ENCODE data around the gene VANGL2. TPM values are rescaled to one million over a fixed set of nuclear protein-coding genes. Genes with fewer than 3 reads are reported as not detected.
"Not testable (repeated sequence)": the region's sequence is repeated elsewhere in the genome, so short reads cannot be mapped to it uniquely, and the experiment has no call there.

VANGL2 gene
- total RNA-seq, 1 experiment from 2014 or later: 3.4 TPM

GRCh38 chr1:160375788-160376524 lies 24.4 kb upstream of the VANGL2 start:
- Histone ChIP-seq H3K27me3 (replicated peaks; ENCODE audit: control insufficient read depth, insufficient read depth, low read length) (no peaks in the 10 kb centered on the region), H3K9me3 (no peaks in the 10 kb centered on the region), H3K36me3 (ENCODE audit: control insufficient read depth, insufficient read depth, low read length) (no peaks in the 10 kb centered on the region), H3K4me3 (ENCODE audit: low read depth, low read length) (no peak overlapping the region), H3K4me1 (no peaks in the 10 kb centered on the region)
- intact Hi-C loops (cut with micrococcal nuclease; ENCODE audit: unreplicated experiment): loop anchor here (1.0 to 10.0 kb wide), 4 partner anchors 22 to 275 kb away; no protein-coding TSS in a partner anchor
- no peak for TF ChIP-seq CTCF (IDR thresholded peaks at IDR 0.05; ENCODE audit: insufficient read depth in 1 of 2, low read depth in 1 of 2, low read length in 1 of 2, severe bottlenecking in 1 of 2, unreplicated experiment in 1 of 2)
- Mint-ChIP-seq H3K4me3 (ENCODE audit: unreplicated experiment) (no peak overlapping the region), H3K9me3 (ENCODE audit: unreplicated experiment) (no peaks in the 10 kb centered on the region), H3K27ac (ENCODE audit: unreplicated experiment) (no peak overlapping the region), H3K36me3 (ENCODE audit: insufficient read depth, unreplicated experiment) (no peaks in the 10 kb centered on the region), H3K27me3 (ENCODE audit: insufficient read depth, unreplicated experiment) (peaks cover 6% of the 10 kb centered on the region), H3K4me1 (ENCODE audit: low read depth, unreplicated experiment) (peaks cover 13% of the 10 kb centered on the region)
- CTCF ChIA-PET: interaction anchor here (0.9 to 2.4 kb wide), 13 partner anchors 12 to 290 kb away, joined by 3 to 24 read pairs (median 7); no protein-coding TSS in a partner anchor
- no peak for DNase-seq
- POLR2A ChIA-PET: no interaction called here
- BruUV-seq (replicated peaks): no TSS peak

- H3K27ac Mint-ChIP-seq (ENCODE audit: unreplicated experiment): no peak overlapping the region
- Histone ChIP-seq H3K4me3 (ENCODE audit: low read depth, low read length) (no peak overlapping the region), H3K27me3 (replicated peaks; ENCODE audit: control insufficient read depth, insufficient read depth, low read length) (no peaks in the 10 kb centered on the region), H3K9me3 (no peaks in the 10 kb centered on the region), H3K36me3 (ENCODE audit: control insufficient read depth, insufficient read depth, low read length) (no peaks in the 10 kb centered on the region), H3K4me1 (no peaks in the 10 kb centered on the region)
- peak; percentile 67 to 91 for TF ChIP-seq CTCF (IDR thresholded peaks at IDR 0.05; ENCODE audit: insufficient read depth in 1 of 2, low read depth in 1 of 2, low read length in 1 of 2, severe bottlenecking in 1 of 2, unreplicated experiment in 1 of 2)
- no TSS peak for BruUV-seq (replicated peaks)
- H3K4me3 Mint-ChIP-seq (ENCODE audit: unreplicated experiment): no peak overlapping the region
- H3K4me1 Mint-ChIP-seq (ENCODE audit: low read depth, unreplicated experiment): peaks cover 13% of the 10 kb centered on the region
- H3K36me3 Mint-ChIP-seq (ENCODE audit: insufficient read depth, unreplicated experiment): no peaks in the 10 kb centered on the region
- DNase-seq: peak; percentile 51 to 62
- H3K27me3 Mint-ChIP-seq (ENCODE audit: insufficient read depth, unreplicated experiment): peaks cover 6% of the 10 kb centered on the region
- ChIA-PET POLR2A (no interaction called here), CTCF (interaction anchor here (0.6 to 2.4 kb wide), 15 partner anchors 11 to 291 kb away, joined by 3 to 24 read pairs (median 5); no protein-coding TSS in a partner anchor)
- intact Hi-C loops (cut with micrococcal nuclease; ENCODE audit: unreplicated experiment): loop anchor here (1.0 to 10.0 kb wide), 4 partner anchors 22 to 275 kb away; no protein-coding TSS in a partner anchor
- no peaks in the 10 kb centered on the region for H3K9me3 Mint-ChIP-seq (ENCODE audit: unreplicated experiment)
These were observed 23.7 kb upstream of the VANGL2 start for GRCh38 chr1:160376525-160377131.

- no peak for TF ChIP-seq CTCF (IDR thresholded peaks at IDR 0.05; ENCODE audit: insufficient read depth in 1 of 2, low read depth in 1 of 2, low read length in 1 of 2, severe bottlenecking in 1 of 2, unreplicated experiment in 1 of 2)
- no peaks in the 10 kb centered on the region for H3K27me3 ChIP-seq (replicated peaks; ENCODE audit: control insufficient read depth, insufficient read depth, low read length)
- Mint-ChIP-seq H3K27ac (ENCODE audit: unreplicated experiment) (no peak overlapping the region), H3K4me3 (ENCODE audit: unreplicated experiment) (no peak overlapping the region), H3K27me3 (ENCODE audit: insufficient read depth, unreplicated experiment) (peaks cover 9% of the 10 kb centered on the region), H3K36me3 (ENCODE audit: insufficient read depth, unreplicated experiment) (no peaks in the 10 kb centered on the region), H3K4me1 (ENCODE audit: low read depth, unreplicated experiment) (peaks cover 13% of the 10 kb centered on the region), H3K9me3 (ENCODE audit: unreplicated experiment) (no peaks in the 10 kb centered on the region)
- ChIA-PET POLR2A (no interaction called here), CTCF (interaction anchor here (0.6 to 2.4 kb wide), 6 partner anchors 17 to 230 kb away, joined by 4 to 24 read pairs (median 4); no protein-coding TSS in a partner anchor)
- H3K4me1 ChIP-seq: no peaks in the 10 kb centered on the region
- H3K36me3 ChIP-seq (ENCODE audit: control insufficient read depth, insufficient read depth, low read length): no peaks in the 10 kb centered on the region
- no peaks in the 10 kb centered on the region for H3K9me3 ChIP-seq
- intact Hi-C loops (cut with micrococcal nuclease; ENCODE audit: unreplicated experiment): loop anchor here (10.0 kb wide), 1 partner anchor 83 kb away; no protein-coding TSS in a partner anchor
- no peak overlapping the region for H3K4me3 ChIP-seq (ENCODE audit: low read depth, low read length)
- DNase-seq: no peak
- no TSS peak for BruUV-seq (replicated peaks)
These were observed 22.7 kb upstream of the VANGL2 start for GRCh38 chr1:160377585-160378206.

- H3K27ac Mint-ChIP-seq (ENCODE audit: unreplicated experiment); H3K4me3 ChIP-seq (ENCODE audit: low read depth, low read length); H3K36me3 Mint-ChIP-seq (ENCODE audit: insufficient read depth, unreplicated experiment); BruUV-seq (replicated peaks); H3K4me3 Mint-ChIP-seq (ENCODE audit: unreplicated experiment); intact Hi-C loops (cut with micrococcal nuclease; ENCODE audit: unreplicated experiment); H3K27me3 ChIP-seq (replicated peaks; ENCODE audit: control insufficient read depth, insufficient read depth, low read length); DNase-seq; H3K9me3 Mint-ChIP-seq (ENCODE audit: unreplicated experiment); H3K4me1 Mint-ChIP-seq (ENCODE audit: low read depth, unreplicated experiment); CTCF ChIA-PET; POLR2A ChIA-PET; H3K4me1 ChIP-seq; H3K9me3 ChIP-seq; H3K27me3 Mint-ChIP-seq (ENCODE audit: insufficient read depth, unreplicated experiment); H3K36me3 ChIP-seq (ENCODE audit: control insufficient read depth, insufficient read depth, low read length): not testable (repeated sequence)
These were observed 15.6 kb upstream of the VANGL2 start for GRCh38 chr1:160384812-160385211.

Measured in Caco-2 (cell line).